ENCODE measurements around the gene BECN2.

Gene BECN2

DNA sequence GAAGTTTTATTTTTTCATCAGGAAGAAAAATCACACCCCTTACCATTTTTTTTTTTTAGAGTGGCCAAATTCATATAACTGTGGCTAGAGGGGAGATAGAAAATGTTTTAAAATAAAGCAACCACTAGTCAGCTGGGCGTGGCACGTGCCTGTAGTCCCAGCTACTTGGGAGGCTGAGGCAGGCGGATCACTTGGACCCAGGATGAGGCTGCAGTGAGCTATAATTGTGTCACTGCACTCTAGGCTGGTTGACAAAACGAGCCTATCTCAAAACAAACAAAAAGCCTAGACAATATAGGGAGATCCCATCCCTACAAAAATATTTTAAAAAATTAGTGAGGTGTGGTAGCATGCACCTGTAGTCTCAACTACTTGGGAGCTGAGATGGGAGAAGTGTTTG, 14.8 kb upstream of the BECN2 start:
- H3K27ac ChIP-seq, result no peak overlapping the region
- TF ChIP-seq, protein P1, sequence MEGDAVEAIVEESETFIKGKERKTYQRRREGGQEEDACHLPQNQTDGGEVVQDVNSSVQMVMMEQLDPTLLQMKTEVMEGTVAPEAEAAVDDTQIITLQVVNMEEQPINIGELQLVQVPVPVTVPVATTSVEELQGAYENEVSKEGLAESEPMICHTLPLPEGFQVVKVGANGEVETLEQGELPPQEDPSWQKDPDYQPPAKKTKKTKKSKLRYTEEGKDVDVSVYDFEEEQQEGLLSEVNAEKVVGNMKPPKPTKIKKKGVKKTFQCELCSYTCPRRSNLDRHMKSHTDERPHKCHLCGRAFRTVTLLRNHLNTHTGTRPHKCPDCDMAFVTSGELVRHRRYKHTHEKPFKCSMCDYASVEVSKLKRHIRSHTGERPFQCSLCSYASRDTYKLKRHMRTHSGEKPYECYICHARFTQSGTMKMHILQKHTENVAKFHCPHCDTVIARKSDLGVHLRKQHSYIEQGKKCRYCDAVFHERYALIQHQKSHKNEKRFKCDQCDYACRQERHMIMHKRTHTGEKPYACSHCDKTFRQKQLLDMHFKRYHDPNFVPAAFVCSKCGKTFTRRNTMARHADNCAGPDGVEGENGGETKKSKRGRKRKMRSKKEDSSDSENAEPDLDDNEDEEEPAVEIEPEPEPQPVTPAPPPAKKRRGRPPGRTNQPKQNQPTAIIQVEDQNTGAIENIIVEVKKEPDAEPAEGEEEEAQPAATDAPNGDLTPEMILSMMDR (IDR thresholded peaks at IDR 0.05; ENCODE audit: low read depth, low read length, missing control alignments), result no peak
- no peak for DNase-seq
- no peaks in the 10 kb centered on the region for H3K27me3 ChIP-seq (replicated peaks)
- in situ Hi-C loops (cut with HindIII; ENCODE audit: low pct_ligation_motif_present, low sequenced_read_pairs), result no loop called here
- no peaks in the 10 kb centered on the region for H3K36me3 ChIP-seq (replicated peaks)
- no peak overlapping the region for H3K4me3 ChIP-seq (ENCODE audit: low read depth, low read length)

DNA sequence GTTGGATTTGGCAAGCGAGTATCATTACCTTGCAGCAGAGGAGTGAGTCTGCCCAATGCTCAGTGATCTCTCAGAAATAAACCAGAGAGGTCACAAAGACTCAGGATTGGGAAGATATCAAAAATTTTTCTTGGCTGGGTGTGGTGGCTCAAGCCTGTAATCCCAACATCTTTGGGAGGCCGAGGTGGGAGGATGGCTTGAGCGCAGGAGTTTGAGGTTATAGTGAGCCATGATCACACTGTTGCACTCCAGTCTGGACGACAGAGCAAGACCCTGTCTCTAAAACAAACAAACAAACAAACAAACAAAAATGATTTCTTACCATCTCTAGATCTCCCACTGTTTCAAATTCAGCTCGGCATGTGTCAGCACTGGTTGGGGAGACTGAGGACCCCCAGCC, 13.3 kb upstream of the BECN2 start:
- Histone ChIP-seq H3K4me3 (ENCODE audit: low read depth, low read length) (no peak overlapping the region), H3K27ac (no peak overlapping the region), H3K27me3 (replicated peaks) (no peaks in the 10 kb centered on the region), H3K36me3 (replicated peaks) (no peaks in the 10 kb centered on the region)
- in situ Hi-C loops (cut with HindIII; ENCODE audit: low pct_ligation_motif_present, low sequenced_read_pairs), result no loop called here
- TF ChIP-seq, protein P1 (IDR thresholded peaks at IDR 0.05; ENCODE audit: low read depth, low read length, missing control alignments), result no peak
- DNase-seq, result no peak

DNA sequence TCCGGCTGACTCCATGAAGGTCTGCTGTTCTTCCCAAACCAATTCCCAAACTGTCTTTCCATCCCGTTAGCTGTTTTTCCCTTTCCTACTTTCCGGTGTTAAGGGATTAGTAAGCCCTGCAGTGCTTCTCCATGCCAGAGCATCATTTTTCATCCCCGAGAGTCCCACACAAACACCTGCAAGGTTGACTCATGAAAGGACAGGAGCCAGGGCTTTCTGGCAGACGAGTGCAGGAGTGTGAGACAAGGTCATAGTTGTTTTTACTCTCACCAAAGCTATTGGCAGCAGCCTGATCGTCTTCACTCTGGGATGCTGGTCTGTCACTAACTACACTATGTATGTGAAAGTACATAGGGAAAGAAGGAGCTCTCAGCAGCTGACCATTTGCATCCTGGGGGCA, 10.2 kb upstream of the BECN2 start:
- no peaks in the 10 kb centered on the region for H3K36me3 ChIP-seq (replicated peaks)
- no peak overlapping the region for H3K4me3 ChIP-seq (ENCODE audit: low read depth, low read length)
- no peaks in the 10 kb centered on the region for H3K27me3 ChIP-seq (replicated peaks)
- DNase-seq, result no peak
- no peak overlapping the region for H3K27ac ChIP-seq
- in situ Hi-C loops (cut with HindIII; ENCODE audit: low pct_ligation_motif_present, low sequenced_read_pairs), result no loop called here
- TF ChIP-seq, protein P1 (IDR thresholded peaks at IDR 0.05; ENCODE audit: low read depth, low read length, missing control alignments), result no peak

DNA sequence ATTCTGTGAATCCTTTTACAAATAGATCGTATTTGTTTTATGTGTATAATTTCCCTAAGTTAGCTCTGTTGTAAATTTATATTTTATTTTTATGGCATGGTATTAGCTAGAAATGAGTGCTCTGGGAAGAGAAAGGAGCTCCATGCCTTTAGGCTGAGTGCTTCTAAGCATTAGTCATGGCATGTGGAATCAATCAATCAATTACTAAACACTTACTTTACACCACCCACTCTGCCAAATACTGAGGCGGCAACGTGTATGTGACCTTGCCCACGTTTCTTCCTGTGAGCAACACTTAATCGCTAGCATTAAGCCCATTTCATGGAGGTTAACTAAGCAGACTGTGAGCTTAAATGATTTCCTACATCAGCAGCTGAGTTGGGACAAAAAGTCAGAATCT, 7.2 kb upstream of the BECN2 start:
- no peak overlapping the region for H3K4me3 ChIP-seq (ENCODE audit: low read depth, low read length)
- no peaks in the 10 kb centered on the region for H3K27me3 ChIP-seq (replicated peaks)
- in situ Hi-C loops (cut with HindIII; ENCODE audit: low pct_ligation_motif_present, low sequenced_read_pairs), result no loop called here
- TF ChIP-seq, protein P1 (IDR thresholded peaks at IDR 0.05; ENCODE audit: low read depth, low read length, missing control alignments), result no peak
- no peaks in the 10 kb centered on the region for H3K36me3 ChIP-seq (replicated peaks)
- H3K27ac ChIP-seq, result no peak overlapping the region
- no peak for DNase-seq

DNA sequence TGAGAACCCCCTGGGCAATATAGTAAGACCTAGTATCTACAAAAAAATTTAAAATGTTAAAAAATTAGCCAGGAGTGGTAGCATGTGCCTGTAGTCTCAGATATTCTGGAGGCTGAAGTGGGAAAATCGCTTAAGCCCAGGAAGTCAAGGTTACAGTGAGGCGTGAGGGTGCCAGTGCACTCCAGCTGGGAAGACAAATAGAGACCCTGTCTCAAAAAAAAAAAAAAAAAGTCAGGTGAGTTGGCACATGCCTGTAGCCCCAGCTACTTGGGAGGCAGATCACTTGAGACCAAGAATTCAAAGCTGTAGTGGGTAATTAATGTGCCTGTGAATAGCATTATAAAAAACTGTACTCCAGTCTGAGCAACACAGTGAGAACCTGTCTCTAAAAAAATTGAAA, 4.6 kb downstream of the BECN2 start:
- no peak for DNase-seq
- Histone ChIP-seq H3K27me3 (replicated peaks) (no peaks in the 10 kb centered on the region), H3K4me3 (ENCODE audit: low read depth, low read length) (no peak overlapping the region), H3K27ac (no peak overlapping the region), H3K36me3 (replicated peaks) (no peaks in the 10 kb centered on the region)
- in situ Hi-C loops (cut with HindIII; ENCODE audit: low pct_ligation_motif_present, low sequenced_read_pairs), result no loop called here
- TF ChIP-seq, protein P1 (IDR thresholded peaks at IDR 0.05; ENCODE audit: low read depth, low read length, missing control alignments), result no peak

DNA sequence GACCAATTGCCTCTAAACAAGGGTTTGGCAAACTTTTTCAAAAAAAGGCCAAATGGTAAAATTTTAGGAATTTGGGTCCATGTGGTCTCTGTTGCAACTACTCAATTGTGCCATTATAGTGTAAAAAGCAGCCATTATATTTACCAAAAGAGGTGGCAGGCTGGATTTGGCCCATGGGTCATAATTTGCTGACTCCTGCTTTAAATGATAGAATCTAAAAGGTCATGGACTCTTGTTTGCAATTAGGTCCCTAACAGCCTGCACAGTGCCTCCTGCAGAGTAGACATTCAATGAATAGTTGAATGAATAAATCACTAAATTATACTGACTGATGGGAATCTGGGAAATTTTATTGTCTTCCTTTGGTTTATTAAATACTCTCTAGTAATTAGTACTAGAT, 6.2 kb downstream of the BECN2 start:
- no peak for DNase-seq
- H3K4me3 ChIP-seq (ENCODE audit: low read depth, low read length), result no peak overlapping the region
- TF ChIP-seq, protein P1 (IDR thresholded peaks at IDR 0.05; ENCODE audit: low read depth, low read length, missing control alignments), result no peak
- H3K27me3 ChIP-seq (replicated peaks), result no peaks in the 10 kb centered on the region
- no peaks in the 10 kb centered on the region for H3K36me3 ChIP-seq (replicated peaks)
- in situ Hi-C loops (cut with HindIII; ENCODE audit: low pct_ligation_motif_present, low sequenced_read_pairs), result no loop called here
- H3K27ac ChIP-seq, result no peak overlapping the region

All from brain microvascular endothelial cell (primary cell).